GM23248 (cell line): ENCODE results near the gene ZNF101. TPM values are rescaled to one million over a fixed set of nuclear protein-coding genes. Genes with fewer than 3 reads are reported as not detected.

Experiments
- DNase-seq: peaks from one replicate; pipeline ENCODE4 v3.0.0-alpha.2; 2015
- H2AFZ ChIP-seq: fragments of 200-600 bp; sonication (generic); 2 replicates; pipeline ENCODE4 v1.6.1; 2016; ENCODE audit warnings: antibody characterized with exemption
- H3F3A ChIP-seq: fragments of 200-600 bp; sonication (generic); 2 replicates; pipeline ENCODE4 v1.6.1; 2016; ENCODE audit warnings: mild to moderate bottlenecking, antibody characterized with exemption, mixed run types; ENCODE audit not compliant: insufficient read depth
- H3K27ac ChIP-seq: fragments of 200-600 bp; sonication (generic); 2 replicates; pipeline ENCODE4 v1.5.1; 2016; ENCODE audit warnings: mild to moderate bottlenecking
- H3K27me3 ChIP-seq: fragments of 200-600 bp; sonication (generic); replicated peaks from 2 replicates; pipeline ENCODE4 v1.6.1; 2016; ENCODE audit warnings: mild to moderate bottlenecking; ENCODE audit not compliant: insufficient read depth
- H3K36me3 ChIP-seq: fragments of 200-600 bp; sonication (generic); 2 replicates; pipeline ENCODE4 v1.6.1; 2016; ENCODE audit warnings: low read depth, mild to moderate bottlenecking
- H3K4me1 ChIP-seq: fragments of 200-600 bp; sonication (generic); 2 replicates; pipeline ENCODE4 v1.6.1; 2016; ENCODE audit warnings: mild to moderate bottlenecking; ENCODE audit not compliant: insufficient read depth
- H3K4me2 ChIP-seq: fragments of 200-600 bp; sonication (generic); one replicate; pipeline ENCODE4 v1.6.1; 2016; ENCODE audit warnings: mild to moderate bottlenecking; ENCODE audit not compliant: unreplicated experiment
- H3K4me3 ChIP-seq: fragments of 200-600 bp; sonication (generic); 2 replicates; pipeline ENCODE4 v1.5.1; 2016; ENCODE audit warnings: mild to moderate bottlenecking
- H3K79me2 ChIP-seq: fragments of 200-600 bp; sonication (generic); 2 replicates; pipeline ENCODE4 v1.6.1; 2016; ENCODE audit warnings: mild to moderate bottlenecking; ENCODE audit not compliant: insufficient read depth
- H3K9ac ChIP-seq: fragments of 200-600 bp; sonication (generic); 2 replicates; pipeline ENCODE4 v1.6.1; 2016; ENCODE audit warnings: mild to moderate bottlenecking
- H3K9me2 ChIP-seq: fragments of 200-600 bp; sonication (generic); 2 replicates; pipeline ENCODE4 v1.6.1; 2016; ENCODE audit warnings: mixed run types, mild to moderate bottlenecking, moderate library complexity; ENCODE audit not compliant: insufficient read depth
- H3K9me3 ChIP-seq: fragments of 200-600 bp; sonication (generic); one replicate; pipeline ENCODE4 v1.6.1; 2017; ENCODE audit warnings: low read depth
- H4K20me1 ChIP-seq: fragments of 200-600 bp; sonication (generic); 2 replicates; pipeline ENCODE4 v1.6.0; 2016; ENCODE audit not compliant: insufficient read depth
- EZH2 ChIP-seq: fragments of 200-600 bp; sonication (generic); IDR thresholded peaks from 2 replicates; pipeline ENCODE4 v1.6.1; 2018; ENCODE audit warnings: antibody characterized with exemption, mild to moderate bottlenecking; ENCODE audit not compliant: insufficient read depth, poor library complexity, severe bottlenecking
- EZH2phosphoT487 ChIP-seq: fragments of 200-600 bp; sonication (generic); IDR thresholded peaks from 2 replicates; pipeline ENCODE4 v1.6.1; 2018; ENCODE audit warnings: antibody characterized with exemption, moderate library complexity, mild to moderate bottlenecking, low read depth; ENCODE audit not compliant: insufficient read depth
- WGBS, 2 experiments: methylation state at CpG; one replicate each; pipeline ENCODE4 v1.1.6; 2015 to 2017; ENCODE audit warnings: low lambda C conversion rate in 2 of 2, low coverage in 1 of 2; ENCODE audit errors: missing lambda C conversion rate in 2 of 2; 5-methylcytosine and 5-hydroxymethylcytosine counted together
- in situ Hi-C: fragments of 300-500 bp; cut with MboI; formaldehyde crosslinking; loops from 2 replicates; pipeline ENCODE4 v1.15.0; 2020
- polyA plus RNA-seq: library from polyadenylated mRNA; unstranded; fragments of >200 nt; fragmentation: Nextera tagmentation; extraction: Ambion mirVana; gene quantifications from 2 replicates; pipeline ENCODE4 v1.2.1, GENCODE V29; 2016
- total RNA-seq: library from RNA; depleted of rRNA; stranded (reverse); fragments of >200 nt; shearing (Covaris generic); gene quantifications from 2 replicates; pipeline ENCODE4 v1.2.3, GENCODE V29; 2014; rRNA removed

The ZNF101 gene
- total RNA-seq, result 3.7 and 11.4 TPM in 2 replicates
- 3.7 and 4.5 TPM in 2 replicates for polyA plus RNA-seq

GRCh38 chr19:19668230-19669012, at the start of gene ZNF101:
Gene ZNF101 (plus strand): TSS chr19:19668839. CDS start chr19:19668964, 125 bp downstream.
- peak within 1 kb of the TSS; percentile 88 for H3K9ac ChIP-seq
- WGBS, 2 experiments, result 3 to 5% methylated on average over 34 to 35 of the region's 36 CpGs
- peak within 1 kb of the TSS; percentile 81 for H3K4me3 ChIP-seq
- H3K9me3 ChIP-seq, result no peaks in the 10 kb centered on the region
- H3K36me3 ChIP-seq, result no peaks in the 10 kb centered on the region
- no peaks in the 10 kb centered on the region for H3K27me3 ChIP-seq
- peak within 1 kb of the TSS; percentile 91 for H3K4me2 ChIP-seq
- TF ChIP-seq EZH2phosphoT487 (no peak), EZH2 (no peak)
- H2AFZ ChIP-seq, result peak within 1 kb of the TSS; percentile 90
- H3K27ac ChIP-seq, result peak within 1 kb of the TSS; percentile 67
- H3K4me1 ChIP-seq, result peaks cover 5% of the 10 kb centered on the region; the same call in 1 of the 2 replicates
- no peaks in the 10 kb centered on the region for H3K9me2 ChIP-seq
- DNase-seq, result peak; percentile 96
- no peaks in the 10 kb centered on the region for H3F3A ChIP-seq
- H3K79me2 ChIP-seq, result peaks cover 24% of the 10 kb centered on the region
- H4K20me1 ChIP-seq, result no peaks in the 10 kb centered on the region
- in situ Hi-C loops, result no loop called here

DNA sequence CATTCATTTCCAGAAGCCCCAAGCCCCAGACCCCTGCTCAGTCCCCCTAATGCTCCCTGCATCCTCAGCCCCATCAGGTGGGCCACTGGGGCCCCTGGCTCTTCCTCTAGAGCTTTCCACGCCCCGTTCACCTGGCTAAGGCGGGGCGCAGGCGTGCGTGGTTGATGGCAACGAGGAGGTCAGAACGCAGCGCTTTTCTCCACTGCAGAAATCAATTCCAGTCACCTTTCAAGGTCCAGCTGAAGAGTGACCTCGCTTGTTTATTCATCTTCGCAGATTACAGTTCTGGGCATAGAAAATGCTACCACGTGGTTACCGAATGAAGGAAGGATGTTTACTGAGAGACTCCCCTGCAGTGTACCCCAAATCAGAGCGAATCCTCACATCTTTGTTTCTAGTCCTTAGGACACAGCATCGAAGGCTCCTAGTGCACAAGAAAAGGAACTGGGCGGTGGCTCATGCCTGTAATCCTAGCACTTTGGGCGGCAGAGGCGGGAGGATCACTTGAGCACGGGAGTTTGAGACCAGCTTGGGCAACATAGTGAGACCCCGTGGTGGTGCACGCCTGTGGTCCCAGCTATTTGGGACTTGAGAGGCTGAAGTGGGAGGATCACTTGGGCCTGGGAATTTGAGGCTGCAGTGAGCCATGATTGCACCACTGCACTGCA, 49.3 kb upstream of the ZNF101 start:
- Histone ChIP-seq H3K36me3 (no peaks in the 10 kb centered on the region), H3K4me2 (no peak overlapping the region), H3K79me2 (no peaks in the 10 kb centered on the region), H3K4me3 (peak overlapping the region; percentile 66), H3K9ac (no peak overlapping the region), H3K9me3 (no peaks in the 10 kb centered on the region), H3F3A (no peaks in the 10 kb centered on the region), H4K20me1 (no peaks in the 10 kb centered on the region), H3K4me1 (no peaks in the 10 kb centered on the region), H3K27me3 (no peaks in the 10 kb centered on the region), H3K27ac (no peak overlapping the region), H3K9me2 (no peaks in the 10 kb centered on the region), H2AFZ (peak overlapping the region; percentile 65; the same call in 1 of the 2 replicates)
- TF ChIP-seq EZH2phosphoT487, result no peak
- TF ChIP-seq EZH2, result no peak
- DNase-seq, result no peak
- in situ Hi-C loops, result no loop called here
- 50 to 56% methylated on average over 21 of the region's 21 CpGs for WGBS, 2 experiments

- Histone ChIP-seq H3K4me1 (no peaks in the 10 kb centered on the region), H3K27me3 (no peaks in the 10 kb centered on the region), H3F3A (no peaks in the 10 kb centered on the region), H4K20me1 (no peaks in the 10 kb centered on the region), H3K36me3 (no peaks in the 10 kb centered on the region), H3K4me3 (no peak overlapping the region), H3K79me2 (no peaks in the 10 kb centered on the region), H3K9ac (no peak overlapping the region), H3K27ac (no peak overlapping the region), H3K9me3 (no peaks in the 10 kb centered on the region), H3K4me2 (no peak overlapping the region), H3K9me2 (no peaks in the 10 kb centered on the region), H2AFZ (no peak overlapping the region)
- no peak for DNase-seq
- in situ Hi-C loops, result no loop called here
- TF ChIP-seq EZH2phosphoT487, result no peak
- no peak for TF ChIP-seq EZH2
- 62 to 76% methylated on average over 7 of the region's 7 CpGs for WGBS, 2 experiments
These were observed 48.8 kb upstream of the ZNF101 start for GRCh38 chr19:19619849-19620210.

GRCh38 chr19:19623383-19623782, 45.3 kb upstream of the ZNF101 start:
- no peak overlapping the region for H3K27ac ChIP-seq
- no peak for DNase-seq
- H4K20me1 ChIP-seq, result no peaks in the 10 kb centered on the region
- TF ChIP-seq EZH2phosphoT487, result no peak
- no peak for TF ChIP-seq EZH2
- H3K4me2 ChIP-seq, result no peak overlapping the region
- no peaks in the 10 kb centered on the region for H3K36me3 ChIP-seq
- WGBS, 2 experiments, result 76 to 78% methylated on average over 5 of the region's 5 CpGs
- in situ Hi-C loops, result no loop called here
- no peak overlapping the region for H3K9ac ChIP-seq
- no peak overlapping the region for H3K4me3 ChIP-seq
- no peaks in the 10 kb centered on the region for H3F3A ChIP-seq
- no peaks in the 10 kb centered on the region for H3K9me2 ChIP-seq
- H3K79me2 ChIP-seq, result no peaks in the 10 kb centered on the region
- no peaks in the 10 kb centered on the region for H3K27me3 ChIP-seq
- H3K9me3 ChIP-seq, result no peaks in the 10 kb centered on the region
- no peak overlapping the region for H2AFZ ChIP-seq
- H3K4me1 ChIP-seq, result no peaks in the 10 kb centered on the region
